Measurements from ENCODE around the gene SETD9. TPM values are rescaled to one million over a fixed set of nuclear protein-coding genes. Genes with fewer than 3 reads are reported as not detected.

SETD9 gene
- total and polyA plus RNA-seq, 2 of the 13 experiments (the other 11 are each of a cell fraction or from before 2014, with no cell fraction given): 4.8 to 17.8 TPM

GRCh38 chr5:56910210-56910965 is 992 bp downstream of the SETD9 start (continued):
- TF ChIP-seq ZNF646 (CRISPR knock-in tag; IDR thresholded peaks at IDR 0.05): no peak
- no peak for TF ChIP-seq ZNF572 (CRISPR knock-in tag; IDR thresholded peaks at IDR 0.05)
- no peak for TF ChIP-seq TCF7 (IDR thresholded peaks at IDR 0.05; ENCODE audit: low read depth)
- no peak for TF ChIP-seq TBX3 (IDR thresholded peaks at IDR 0.05; ENCODE audit: borderline replicate concordance)
- no peak for TF ChIP-seq POLR2AphosphoS5 (IDR thresholded peaks at IDR 0.05; ENCODE audit: low read depth, low read length)
- TF ChIP-seq ZNF678 (CRISPR knock-in tag; IDR thresholded peaks at IDR 0.05): no peak
- no peak for TF ChIP-seq ZNF256 (CRISPR knock-in tag; conservative IDR thresholded peaks at IDR 0.05)
- TF ChIP-seq FOXP1 (IDR thresholded peaks at IDR 0.05): no peak
- TF ChIP-seq FOXP1 (CRISPR knock-in tag; IDR thresholded peaks at IDR 0.05): no peak
- no peak for TF ChIP-seq CEBPZ (IDR thresholded peaks at IDR 0.05; ENCODE audit: low read length)
- TF ChIP-seq CERS6 (CRISPR knock-in tag; IDR thresholded peaks at IDR 0.05): no peak
- TF ChIP-seq ZNF7 (CRISPR knock-in tag; IDR thresholded peaks at IDR 0.05): no peak
- TF ChIP-seq ZNF33A (CRISPR knock-in tag; IDR thresholded peaks at IDR 0.05; ENCODE audit: borderline replicate concordance): no peak
- no peak for TF ChIP-seq SMAD1 (CRISPR knock-in tag; IDR thresholded peaks at IDR 0.05; ENCODE audit: borderline replicate concordance, low read depth)
- TF ChIP-seq ZNF547 (CRISPR knock-in tag; IDR thresholded peaks at IDR 0.05): no peak
- TF ChIP-seq TEAD3 (CRISPR knock-in tag; optimal IDR thresholded peaks at IDR 0.05; ENCODE audit: borderline replicate concordance): no peak
- no peak for TF ChIP-seq YY1 (IDR thresholded peaks at IDR 0.05; ENCODE audit: insufficient read depth, insufficient replicate concordance, low read depth, low read length)
- no peak; the same call in 1 of the 2 replicates for TF ChIP-seq PATZ1 (CRISPR knock-in tag; IDR thresholded peaks at IDR 0.05)

All from HepG2 (cell line).